ENCODE data around the gene ADAP1. TPM values are rescaled to one million over a fixed set of nuclear protein-coding genes. Genes with fewer than 3 reads are reported as not detected.

The ADAP1 gene
- total RNA-seq, 1 donor from 2014 or later = 62.8 TPM

DNA sequence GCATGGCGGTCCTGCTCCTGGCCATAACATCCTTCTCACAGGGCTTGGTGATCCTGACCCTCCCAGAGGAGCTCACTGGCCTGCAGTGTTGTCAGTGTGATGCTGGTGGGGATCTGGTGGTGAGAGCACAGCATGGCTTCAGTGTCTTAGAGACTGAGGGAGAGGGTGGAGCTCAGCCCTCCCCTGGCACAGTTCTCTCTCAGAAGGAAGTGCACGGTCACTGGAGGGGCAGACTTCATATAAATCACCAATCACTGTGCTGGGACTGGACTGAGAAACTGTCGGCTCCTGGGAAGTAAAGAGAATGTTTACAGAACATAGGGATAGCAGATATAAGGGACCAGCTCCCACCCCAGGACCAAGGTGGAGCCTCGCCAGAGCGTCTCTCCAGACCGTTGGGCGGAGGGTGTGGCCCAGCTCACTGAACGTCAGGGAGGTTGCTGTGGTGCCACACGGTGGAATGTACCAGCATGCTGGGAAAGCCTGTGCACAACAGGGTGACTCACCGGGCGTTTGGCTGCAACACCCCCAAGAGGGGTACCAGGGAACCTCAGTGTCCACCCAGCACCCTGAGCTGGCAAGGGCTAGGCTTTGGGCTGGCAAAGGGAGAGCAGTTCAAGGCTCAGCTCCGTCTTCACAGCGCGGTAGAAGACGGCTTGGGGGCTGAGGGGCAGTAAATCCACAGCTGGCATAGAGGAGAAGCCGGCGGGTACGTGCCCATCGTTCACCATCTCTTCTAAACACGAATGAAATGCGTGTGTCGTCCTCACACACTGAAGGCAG lies 86.9 kb downstream of the ADAP1 start:
- no peaks in the 10 kb centered on the region for H3K4me1 Mint-ChIP-seq (ENCODE audit: low read depth)
- no peak for DNase-seq (ENCODE audit: low spot score)
- peaks cover 47% of the 10 kb centered on the region for H3K36me3 Mint-ChIP-seq (ENCODE audit: low read depth)
- intact Hi-C loops (cut with micrococcal nuclease) = no loop called here
- no peak overlapping the region for H3K27ac Mint-ChIP-seq
- H3K4me3 Mint-ChIP-seq (ENCODE audit: low read depth) = no peak overlapping the region
- H3K9me3 Mint-ChIP-seq = no peaks in the 10 kb centered on the region
- H3K27me3 Mint-ChIP-seq (ENCODE audit: low read depth) = no peaks in the 10 kb centered on the region

DNA sequence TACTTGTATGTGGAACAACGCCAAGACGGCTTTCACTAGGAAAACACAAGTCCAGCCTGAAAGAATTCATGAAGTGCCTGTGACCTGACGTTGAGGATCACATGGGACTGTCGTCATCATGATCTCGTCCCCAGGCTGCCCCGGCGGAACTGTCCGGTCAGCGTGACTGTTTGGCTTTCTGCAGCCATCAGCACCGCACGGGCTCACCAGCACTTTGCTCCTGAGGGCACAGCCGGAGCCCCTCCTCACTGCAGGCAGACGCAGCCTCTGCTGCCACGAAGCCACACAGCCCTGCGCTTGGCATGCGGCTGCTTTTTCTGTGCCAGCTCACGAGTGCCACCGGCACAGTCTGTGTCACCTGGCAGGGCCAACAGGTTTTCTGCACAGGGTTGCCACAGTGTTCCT lies 87.5 kb downstream of the ADAP1 start:
- Mint-ChIP-seq H3K36me3 (ENCODE audit: low read depth) (peaks cover 47% of the 10 kb centered on the region), H3K27me3 (ENCODE audit: low read depth) (no peaks in the 10 kb centered on the region), H3K9me3 (no peaks in the 10 kb centered on the region), H3K4me3 (ENCODE audit: low read depth) (no peak overlapping the region), H3K4me1 (ENCODE audit: low read depth) (no peaks in the 10 kb centered on the region), H3K27ac (no peak overlapping the region)
- DNase-seq (ENCODE audit: low spot score) = no peak
- intact Hi-C loops (cut with micrococcal nuclease) = no loop called here

DNA sequence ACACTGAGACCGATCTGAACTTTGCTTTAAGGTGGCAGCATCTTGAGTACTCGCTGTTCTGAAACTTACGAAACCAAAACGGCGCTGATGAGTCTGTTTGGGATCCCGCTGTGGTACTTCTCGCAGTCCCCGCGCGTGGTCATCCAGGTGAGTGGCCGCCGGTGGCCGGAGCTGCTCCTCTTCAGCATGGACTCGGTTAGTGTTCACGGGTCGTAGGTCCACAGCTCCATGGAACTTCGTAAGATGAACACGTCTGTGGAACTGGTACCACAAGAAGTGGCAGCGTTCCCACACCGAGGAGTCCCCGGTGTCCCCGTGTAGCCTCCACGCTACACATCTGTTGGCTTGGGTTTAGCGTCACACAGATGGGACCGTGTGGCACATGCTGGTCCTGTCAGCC lies 88.6 kb downstream of the ADAP1 start:
- intact Hi-C loops (cut with micrococcal nuclease) = no loop called here
- no peak for DNase-seq (ENCODE audit: low spot score)
- H3K4me1 Mint-ChIP-seq (ENCODE audit: low read depth) = no peaks in the 10 kb centered on the region
- H3K36me3 Mint-ChIP-seq (ENCODE audit: low read depth) = peaks cover 53% of the 10 kb centered on the region
- H3K4me3 Mint-ChIP-seq (ENCODE audit: low read depth) = no peak overlapping the region
- H3K27ac Mint-ChIP-seq = no peak overlapping the region
- H3K9me3 Mint-ChIP-seq = no peaks in the 10 kb centered on the region
- no peaks in the 10 kb centered on the region for H3K27me3 Mint-ChIP-seq (ENCODE audit: low read depth)

DNA sequence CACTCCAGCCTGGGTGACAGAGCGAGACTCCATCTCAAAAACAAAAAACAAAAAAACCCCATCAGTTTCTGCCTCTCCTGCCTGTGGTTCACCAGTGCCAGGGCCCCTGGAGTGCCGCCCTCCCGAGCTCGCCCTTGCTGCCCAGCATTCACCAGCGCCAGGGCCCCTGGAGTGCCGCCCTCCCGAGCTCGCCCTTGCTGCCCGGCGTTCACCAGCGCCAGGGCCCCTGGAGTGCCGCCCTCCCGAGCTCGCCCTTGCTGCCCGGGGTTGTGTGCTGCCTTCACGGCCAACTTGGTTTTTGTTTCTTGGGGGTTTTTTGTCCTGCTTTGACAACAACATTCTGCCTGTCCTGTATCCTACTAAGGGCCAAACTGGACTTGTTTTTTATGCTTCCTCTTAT lies 91.4 kb downstream of the ADAP1 start:
- no peak for DNase-seq (ENCODE audit: low spot score)
- no peak overlapping the region for H3K27ac Mint-ChIP-seq
- H3K27me3 Mint-ChIP-seq (ENCODE audit: low read depth) = no peaks in the 10 kb centered on the region
- H3K4me3 Mint-ChIP-seq (ENCODE audit: low read depth) = no peak overlapping the region
- intact Hi-C loops (cut with micrococcal nuclease) = no loop called here
- no peaks in the 10 kb centered on the region for H3K4me1 Mint-ChIP-seq (ENCODE audit: low read depth)
- peaks cover 63% of the 10 kb centered on the region for H3K36me3 Mint-ChIP-seq (ENCODE audit: low read depth)
- no peaks in the 10 kb centered on the region for H3K9me3 Mint-ChIP-seq

DNA sequence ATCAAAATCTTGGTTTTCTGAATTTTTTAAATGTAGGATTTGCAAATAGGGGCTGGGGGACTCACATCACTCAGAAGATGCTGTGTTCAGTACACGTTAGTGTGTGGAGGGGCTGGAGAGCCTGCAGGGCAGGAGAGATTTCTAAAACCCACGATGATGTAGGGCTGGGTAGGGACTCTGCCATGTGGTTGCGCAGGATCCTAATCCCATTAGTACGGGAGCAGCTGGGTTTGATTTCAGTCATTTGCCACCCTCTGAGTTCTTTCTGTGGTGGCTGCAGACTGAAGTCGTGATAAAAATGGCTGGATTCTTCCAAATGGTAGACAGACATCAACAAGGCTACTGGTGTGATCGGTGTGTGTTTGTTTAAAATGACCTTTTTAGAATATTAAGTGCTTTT lies 92.3 kb downstream of the ADAP1 start:
- DNase-seq (ENCODE audit: low spot score) = no peak
- no peaks in the 10 kb centered on the region for H3K27me3 Mint-ChIP-seq (ENCODE audit: low read depth)
- no peaks in the 10 kb centered on the region for H3K4me1 Mint-ChIP-seq (ENCODE audit: low read depth)
- H3K36me3 Mint-ChIP-seq (ENCODE audit: low read depth) = peaks cover 65% of the 10 kb centered on the region
- no peaks in the 10 kb centered on the region for H3K9me3 Mint-ChIP-seq
- intact Hi-C loops (cut with micrococcal nuclease) = no loop called here
- no peak overlapping the region for H3K27ac Mint-ChIP-seq
- H3K4me3 Mint-ChIP-seq (ENCODE audit: low read depth) = no peak overlapping the region

DNA sequence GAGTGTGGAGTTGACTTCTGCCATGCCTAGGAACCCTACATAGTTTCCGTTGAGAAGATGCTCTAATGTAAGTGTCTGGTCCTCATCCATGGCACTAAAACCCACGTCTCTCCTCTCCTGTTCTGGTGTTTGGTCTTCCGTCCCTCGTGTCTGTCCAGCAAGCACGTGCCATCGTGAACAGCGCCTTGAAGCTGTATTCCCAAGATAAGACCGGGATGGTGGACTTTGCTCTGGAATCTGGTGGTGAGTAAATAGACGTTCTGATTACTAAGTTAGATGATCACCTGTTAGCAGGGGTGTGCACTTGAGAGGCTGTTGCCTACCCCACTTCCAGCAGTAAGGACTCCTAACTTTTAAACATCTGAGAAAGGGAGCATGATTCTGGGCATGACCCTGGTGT lies 93.3 kb downstream of the ADAP1 start:
- Mint-ChIP-seq H3K27ac (no peak overlapping the region), H3K9me3 (no peaks in the 10 kb centered on the region), H3K36me3 (ENCODE audit: low read depth) (peaks cover 65% of the 10 kb centered on the region), H3K4me1 (ENCODE audit: low read depth) (no peaks in the 10 kb centered on the region), H3K27me3 (ENCODE audit: low read depth) (no peaks in the 10 kb centered on the region), H3K4me3 (ENCODE audit: low read depth) (no peak overlapping the region)
- no peak for DNase-seq (ENCODE audit: low spot score)
- intact Hi-C loops (cut with micrococcal nuclease) = no loop called here

DNA sequence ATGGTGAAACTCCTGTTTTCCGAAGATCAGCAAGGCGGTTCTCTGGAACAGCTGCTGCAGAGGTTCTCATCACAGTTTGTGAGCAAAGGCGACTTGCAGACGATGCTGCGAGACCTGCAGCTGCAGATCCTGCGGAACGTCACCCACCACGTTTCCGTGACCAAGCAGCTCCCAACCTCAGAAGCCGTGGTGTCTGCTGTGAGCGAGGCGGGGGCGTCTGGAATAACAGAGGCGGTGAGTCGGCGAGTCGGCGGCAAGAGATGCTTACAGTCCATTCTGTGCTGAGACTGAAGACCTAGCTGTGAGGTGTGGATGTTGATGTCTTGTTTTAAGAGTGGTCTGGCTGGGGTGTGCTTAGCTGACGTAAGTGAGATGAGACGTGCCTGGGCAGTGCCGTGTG lies 94.3 kb downstream of the ADAP1 start:
- peaks cover 64% of the 10 kb centered on the region for H3K36me3 Mint-ChIP-seq (ENCODE audit: low read depth)
- H3K9me3 Mint-ChIP-seq = no peaks in the 10 kb centered on the region
- H3K4me3 Mint-ChIP-seq (ENCODE audit: low read depth) = no peak overlapping the region
- no peaks in the 10 kb centered on the region for H3K4me1 Mint-ChIP-seq (ENCODE audit: low read depth)
- intact Hi-C loops (cut with micrococcal nuclease) = no loop called here
- no peaks in the 10 kb centered on the region for H3K27me3 Mint-ChIP-seq (ENCODE audit: low read depth)
- no peak overlapping the region for H3K27ac Mint-ChIP-seq
- DNase-seq (ENCODE audit: low spot score) = no peak

DNA sequence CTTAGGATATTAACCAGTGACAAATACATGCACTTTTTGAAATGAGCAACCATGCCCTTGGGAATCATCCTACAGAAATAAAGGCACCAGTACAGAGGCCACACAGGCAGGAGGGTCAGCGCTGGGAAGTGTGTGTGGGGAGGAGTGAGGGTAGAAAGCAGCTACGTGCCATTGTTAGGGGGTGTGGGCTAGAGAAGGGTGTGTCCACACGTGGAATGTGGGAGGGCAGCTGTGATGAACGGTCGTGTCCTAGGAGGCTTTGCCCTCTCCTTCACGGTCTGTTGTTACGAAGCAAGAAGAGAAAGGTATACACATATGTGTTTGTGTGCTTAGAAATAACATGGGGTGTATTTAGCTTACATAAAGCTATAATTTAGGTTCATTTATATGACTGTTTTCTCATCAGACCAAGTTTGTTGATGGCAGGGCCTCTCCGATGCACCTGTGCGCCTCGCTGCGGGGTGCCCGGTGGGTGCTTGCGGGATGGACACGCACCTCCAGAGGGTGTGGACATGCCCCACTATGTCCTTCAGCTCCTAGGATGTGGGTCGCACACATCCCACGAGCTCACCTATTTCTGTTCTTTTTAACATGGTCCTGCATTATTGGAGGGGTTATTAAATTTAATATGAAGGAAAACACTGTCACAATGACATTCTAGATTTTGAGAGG lies 95.0 kb downstream of the ADAP1 start:
- H3K4me3 Mint-ChIP-seq (ENCODE audit: low read depth) = no peak overlapping the region
- H3K27me3 Mint-ChIP-seq (ENCODE audit: low read depth) = no peaks in the 10 kb centered on the region
- intact Hi-C loops (cut with micrococcal nuclease) = no loop called here
- peaks cover 64% of the 10 kb centered on the region for H3K36me3 Mint-ChIP-seq (ENCODE audit: low read depth)
- no peaks in the 10 kb centered on the region for H3K9me3 Mint-ChIP-seq
- DNase-seq (ENCODE audit: low spot score) = no peak
- H3K4me1 Mint-ChIP-seq (ENCODE audit: low read depth) = no peaks in the 10 kb centered on the region
- no peak overlapping the region for H3K27ac Mint-ChIP-seq

DNA sequence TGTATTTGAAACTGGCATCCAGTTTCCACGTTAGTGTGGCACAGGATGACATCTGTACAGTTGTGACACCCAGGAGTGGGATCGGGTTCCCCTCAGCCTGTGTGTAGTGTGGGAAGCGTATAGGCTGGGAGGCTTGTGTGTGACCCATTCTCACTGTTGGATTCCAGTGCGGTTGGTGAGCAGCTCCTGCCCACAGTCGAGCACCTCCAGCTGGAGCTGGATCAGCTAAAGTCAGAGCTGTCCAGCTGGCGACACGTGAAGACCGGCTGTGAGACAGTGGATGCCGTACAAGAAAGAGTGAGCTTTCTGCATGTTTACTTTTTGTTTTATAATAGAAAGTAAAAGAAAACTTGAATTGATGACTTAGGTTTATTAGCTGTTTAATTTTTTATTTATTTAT lies 96.8 kb downstream of the ADAP1 start:
- H3K27me3 Mint-ChIP-seq (ENCODE audit: low read depth) = no peaks in the 10 kb centered on the region
- no peaks in the 10 kb centered on the region for H3K4me1 Mint-ChIP-seq (ENCODE audit: low read depth)
- intact Hi-C loops (cut with micrococcal nuclease) = no loop called here
- H3K36me3 Mint-ChIP-seq (ENCODE audit: low read depth) = peaks cover 69% of the 10 kb centered on the region
- H3K27ac Mint-ChIP-seq = no peak overlapping the region
- H3K9me3 Mint-ChIP-seq = no peaks in the 10 kb centered on the region
- no peak overlapping the region for H3K4me3 Mint-ChIP-seq (ENCODE audit: low read depth)
- DNase-seq (ENCODE audit: low spot score) = no peak

DNA sequence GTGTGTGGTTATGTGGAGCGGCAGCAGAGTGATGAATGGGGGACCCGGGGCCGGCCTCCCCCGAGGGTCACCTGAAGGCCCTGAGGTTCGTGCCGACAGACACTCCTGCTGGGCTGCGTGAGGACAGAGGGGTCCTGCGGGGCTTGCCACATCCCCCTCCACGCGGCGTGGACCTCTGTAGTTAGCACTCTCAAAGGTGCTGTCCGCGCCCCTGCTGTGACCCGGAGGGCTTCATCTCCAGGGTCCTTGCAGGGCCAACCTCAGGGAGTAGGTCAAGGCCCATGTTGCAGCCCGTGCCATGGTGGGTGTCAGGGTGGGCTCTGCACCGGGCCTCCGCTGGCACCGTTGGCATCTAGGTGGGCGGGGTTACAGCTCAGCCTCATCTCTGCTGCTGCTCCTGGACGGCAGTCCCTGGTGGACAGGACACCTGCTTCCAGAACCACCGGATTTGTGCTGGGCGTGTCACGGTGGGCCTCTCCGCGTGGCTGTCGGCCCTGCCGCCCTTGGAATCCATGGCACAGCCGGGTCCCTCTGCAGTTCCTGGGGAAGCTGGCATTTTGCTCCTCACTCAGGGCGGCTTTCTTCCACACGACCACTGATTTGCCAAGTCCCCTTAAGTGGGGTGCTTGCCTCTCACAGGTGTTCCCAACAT lies 97.9 kb downstream of the ADAP1 start:
- no peaks in the 10 kb centered on the region for H3K9me3 Mint-ChIP-seq
- H3K27me3 Mint-ChIP-seq (ENCODE audit: low read depth) = no peaks in the 10 kb centered on the region
- peaks cover 61% of the 10 kb centered on the region for H3K36me3 Mint-ChIP-seq (ENCODE audit: low read depth)

DNA sequence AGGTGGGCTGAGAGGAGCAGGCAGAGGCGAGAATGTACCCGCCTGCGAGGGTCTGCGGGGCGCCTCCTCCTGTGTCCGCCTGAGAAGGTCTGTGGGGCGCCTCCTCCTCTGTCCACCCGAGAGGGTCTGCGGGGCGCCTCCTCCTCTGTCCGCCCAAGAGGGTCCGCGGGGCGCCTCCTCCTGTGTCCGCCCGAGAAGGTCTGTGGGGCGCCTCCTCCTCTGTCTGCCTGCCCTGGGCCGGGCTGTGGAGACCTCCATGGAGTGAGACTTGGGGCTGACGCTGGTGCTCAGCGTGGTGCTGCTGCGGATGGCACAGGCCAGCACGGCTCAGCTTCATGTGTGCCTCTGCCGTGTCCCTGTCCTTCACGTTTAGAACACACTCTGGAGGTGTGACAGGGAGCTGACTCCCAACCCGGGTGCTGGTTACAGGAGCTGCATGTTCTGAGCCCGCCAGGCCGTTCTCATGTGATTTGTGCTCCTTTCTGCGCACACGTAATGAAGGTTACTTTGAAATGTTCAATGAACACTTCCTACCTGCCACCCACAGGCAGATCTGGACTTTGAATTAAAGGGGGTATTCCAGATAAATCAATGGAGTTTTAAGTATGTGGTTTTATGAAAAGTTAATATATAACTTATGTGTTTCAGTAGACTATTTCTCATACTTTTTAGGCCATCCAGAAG lies 98.7 kb downstream of the ADAP1 start:
- no peak overlapping the region for H3K4me3 Mint-ChIP-seq (ENCODE audit: low read depth)
- H3K36me3 Mint-ChIP-seq (ENCODE audit: low read depth) = peaks cover 56% of the 10 kb centered on the region
- no peak for DNase-seq (ENCODE audit: low spot score)
- H3K9me3 Mint-ChIP-seq = no peaks in the 10 kb centered on the region
- no peak overlapping the region for H3K27ac Mint-ChIP-seq
- H3K4me1 Mint-ChIP-seq (ENCODE audit: low read depth) = no peaks in the 10 kb centered on the region
- intact Hi-C loops (cut with micrococcal nuclease) = no loop called here
- H3K27me3 Mint-ChIP-seq (ENCODE audit: low read depth) = no peaks in the 10 kb centered on the region

More for the DNA sequence above, 97.9 kb downstream of the ADAP1 start:
- no peaks in the 10 kb centered on the region for H3K4me1 Mint-ChIP-seq (ENCODE audit: low read depth)
- H3K4me3 Mint-ChIP-seq (ENCODE audit: low read depth) = no peak overlapping the region
- DNase-seq (ENCODE audit: low spot score) = no peak
- intact Hi-C loops (cut with micrococcal nuclease) = no loop called here
- no peak overlapping the region for H3K27ac Mint-ChIP-seq

DNA sequence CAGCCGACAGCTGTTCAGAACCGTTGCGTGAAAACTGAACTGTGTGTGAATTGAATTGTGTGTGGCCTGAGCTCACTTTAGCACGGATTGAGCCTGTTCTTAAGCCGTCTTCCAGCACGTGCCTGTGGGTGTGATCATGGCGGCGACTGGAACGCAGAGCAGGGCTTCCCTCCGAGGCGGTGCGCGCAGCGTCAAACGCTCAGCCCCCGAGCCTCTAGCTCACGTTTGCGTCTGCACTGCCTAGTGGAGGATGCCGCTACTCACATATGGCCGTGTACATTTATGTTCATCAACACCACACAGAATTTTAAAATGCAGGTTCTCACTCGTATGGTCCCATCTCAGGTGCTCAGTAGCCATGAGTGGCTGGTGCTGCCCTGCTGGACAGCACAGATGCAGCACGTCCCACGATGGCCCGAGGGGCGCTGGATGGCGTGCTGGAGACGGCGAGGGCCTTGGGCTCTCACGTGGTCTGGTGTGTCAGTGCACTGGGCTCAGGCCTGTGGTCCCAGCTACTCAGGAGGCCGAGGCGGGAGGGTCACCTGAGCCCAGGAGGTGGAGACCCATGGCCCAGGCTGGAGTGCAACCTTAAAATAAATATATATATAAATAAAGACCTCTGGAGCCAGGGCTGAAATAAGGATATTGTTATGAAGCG lies 100.2 kb downstream of the ADAP1 start:
- Mint-ChIP-seq H3K27ac (no peak overlapping the region), H3K27me3 (ENCODE audit: low read depth) (no peaks in the 10 kb centered on the region), H3K4me3 (ENCODE audit: low read depth) (no peak overlapping the region), H3K9me3 (no peaks in the 10 kb centered on the region), H3K36me3 (ENCODE audit: low read depth) (peaks cover 51% of the 10 kb centered on the region), H3K4me1 (ENCODE audit: low read depth) (no peaks in the 10 kb centered on the region)
- intact Hi-C loops (cut with micrococcal nuclease) = no loop called here
- DNase-seq (ENCODE audit: low spot score) = no peak

All from activated T-helper 2 cell treated with anti-CD3 and anti-CD28 coated beads, Interferon-gamma antibody, Interleukin-2, Interleukin-4, amounts not matched to agents 10 μg/mL and 5 μg/mL and 100 μg/mL, durations not matched to agents 14 hours and 24 hours and 36 hours (primary cell).